GM18517 (cell line): ENCODE results near the gene OR51A2.
"Not testable (repeated sequence)": the region's sequence is repeated elsewhere in the genome, so short reads cannot be mapped to it uniquely, and the experiment has no call there.

ENCODE experiments used
- ATAC-seq: cut with Tn5 transposase; IDR thresholded peaks from one replicate; pipeline ENCODE4 v1.9.1; 2021; ENCODE audit warnings: mild to moderate bottlenecking, moderate library complexity; ENCODE audit not compliant: unreplicated experiment

The OR51A2 gene

GRCh38 chr11:4955613-4956012, at the start of gene OR51A2:
Gene OR51A2 (minus strand): TSS chr11:4955713. CDS start chr11:4955713, 0 bp downstream.
- ATAC-seq = not testable (repeated sequence)

- ATAC-seq = no peak
These were observed 49.1 kb upstream of the OR51A2 start for GRCh38 chr11:5004424-5005274.

DNA sequence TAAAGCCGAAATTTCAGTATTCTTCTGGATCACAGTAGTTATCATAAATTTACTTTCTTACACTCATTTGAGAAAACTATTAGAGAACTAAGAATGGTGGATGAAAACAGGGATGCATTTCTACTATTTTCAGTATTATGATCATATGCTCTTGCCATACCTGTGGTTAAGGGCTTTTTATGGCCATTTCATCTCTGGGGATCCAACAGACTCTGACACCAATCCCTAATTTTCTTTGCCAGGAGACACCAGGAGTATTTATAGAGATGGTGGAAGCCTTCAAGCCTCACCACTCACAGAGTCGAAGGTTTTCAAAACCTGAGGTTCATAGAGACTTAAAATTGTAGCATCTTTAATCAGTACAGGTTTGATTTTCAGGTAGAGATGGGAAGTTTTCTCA, 39.0 kb upstream of the OR51A2 start, which contains the start of gene OR51L1:
OR51L1 (plus strand) TSS at position 301 of the 400 bp plus-strand sequence. CDS start 4,132 bp downstream, outside the sequence.
- ATAC-seq = no peak

DNA sequence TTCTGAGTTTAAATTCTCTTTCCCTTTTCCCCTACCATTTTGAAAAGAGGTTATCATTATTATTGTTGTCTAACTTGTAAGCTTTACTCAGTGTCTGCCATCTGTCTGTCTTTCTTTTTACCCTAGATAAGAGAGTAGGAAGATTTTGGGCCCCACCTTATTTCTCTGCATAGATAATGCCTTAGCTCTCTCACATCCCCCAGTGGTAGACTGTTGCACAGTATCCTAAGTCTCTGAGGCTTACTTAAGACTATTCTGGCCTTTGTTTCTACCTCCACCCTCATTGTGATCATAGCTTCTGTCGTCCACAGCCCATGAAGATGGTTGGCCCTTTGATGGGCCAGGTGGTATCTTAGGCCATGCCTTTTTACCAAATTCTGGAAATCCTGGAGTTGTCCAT, 35.5 kb upstream of the OR51A2 start:
- no peak for ATAC-seq

- no peak for ATAC-seq
These were observed 28.3 kb upstream of the OR51A2 start for GRCh38 chr11:4983841-4984240.

DNA sequence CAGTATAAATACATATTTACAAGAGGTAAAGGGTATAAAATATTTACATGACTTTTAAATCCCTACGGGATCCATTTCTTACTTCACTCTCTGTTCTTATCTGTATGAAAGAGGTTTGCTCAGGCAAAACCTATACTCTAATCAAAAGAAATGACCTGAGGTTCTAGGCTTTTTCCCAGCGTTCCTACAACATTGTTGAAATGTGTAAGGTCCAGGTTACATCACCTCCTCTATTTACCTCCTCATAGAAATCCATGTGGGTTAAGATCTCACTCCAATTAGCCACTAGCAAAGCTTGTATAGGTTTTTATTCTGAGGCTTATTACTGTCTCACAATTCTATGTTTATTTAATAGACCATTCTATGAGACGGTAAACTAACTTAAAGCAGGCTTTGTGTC, 27.2 kb upstream of the OR51A2 start:
- no peak for ATAC-seq

GRCh38 chr11:4979036-4979435, 23.5 kb upstream of the OR51A2 start:
- no peak for ATAC-seq

- no peak for ATAC-seq
These were observed 19.9 kb upstream of the OR51A2 start for GRCh38 chr11:4975436-4975835.

- no peak for ATAC-seq
These were observed 7.3 kb upstream of the OR51A2 start for GRCh38 chr11:4962816-4963215.

DNA sequence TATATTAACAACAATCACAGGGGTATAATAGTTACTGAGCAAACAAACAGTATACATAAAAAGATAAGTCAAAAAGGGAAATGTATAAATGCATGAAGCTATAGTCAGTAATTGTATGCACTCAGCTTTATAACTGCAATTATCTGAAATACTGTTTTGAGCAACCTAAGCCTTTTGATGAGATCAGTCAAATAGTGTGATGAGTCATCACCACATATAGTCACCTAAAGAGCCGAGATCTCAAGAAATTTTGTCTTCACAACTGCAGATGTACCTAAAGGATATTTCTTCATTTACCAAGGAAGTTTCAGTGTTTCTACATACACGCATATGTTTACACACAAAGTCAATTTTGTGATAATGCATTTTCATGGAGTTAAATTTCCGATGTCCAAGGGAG, 5.4 kb upstream of the OR51A2 start:
- no peak for ATAC-seq

DNA sequence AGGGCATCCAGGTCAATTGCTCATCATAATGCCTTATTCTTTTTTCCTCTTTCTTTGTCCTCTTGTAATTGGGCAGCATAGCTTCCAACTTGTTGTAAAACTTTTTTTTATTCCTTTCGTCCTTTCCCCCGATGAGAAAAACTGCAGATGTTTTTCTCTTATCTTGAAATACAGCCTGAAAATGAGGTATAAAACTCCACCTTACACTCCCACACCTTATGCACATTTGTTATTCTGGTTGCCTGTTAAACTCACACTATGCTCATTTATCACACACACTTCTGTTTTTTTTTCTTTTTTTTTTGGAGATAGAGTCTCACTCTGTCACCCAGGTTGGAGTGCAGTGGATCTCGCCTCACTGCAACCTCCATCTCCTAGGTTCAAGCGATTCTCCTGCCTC, 1.9 kb upstream of the OR51A2 start:
- ATAC-seq = no peak

- no peak for ATAC-seq
These were observed 8.0 kb downstream of the OR51A2 start, which contains the start of gene OR51A4 for GRCh38 chr11:4947505-4947904. Gene OR51A4 (minus strand): TSS chr11:4947605. CDS start chr11:4947100, 505 bp downstream.

DNA sequence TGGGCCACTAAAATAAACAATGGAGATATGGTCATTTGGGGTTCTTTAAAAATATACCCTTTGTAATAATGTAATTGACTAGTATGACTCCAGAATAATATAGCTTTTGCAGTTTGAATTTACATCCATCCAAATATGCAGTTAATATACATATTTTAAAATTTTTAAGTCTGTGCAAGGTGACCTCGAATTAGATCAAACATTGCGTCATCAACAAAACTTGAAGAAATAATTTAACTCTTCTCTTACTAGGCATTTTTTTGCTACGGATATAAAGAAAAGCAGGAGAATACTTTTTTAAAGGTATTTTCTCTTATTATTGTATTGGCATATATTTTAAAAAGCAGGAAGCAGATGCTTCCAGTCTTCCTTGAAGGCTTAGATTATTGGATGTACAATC, 18.8 kb downstream of the OR51A2 start:
- no peak for ATAC-seq

DNA sequence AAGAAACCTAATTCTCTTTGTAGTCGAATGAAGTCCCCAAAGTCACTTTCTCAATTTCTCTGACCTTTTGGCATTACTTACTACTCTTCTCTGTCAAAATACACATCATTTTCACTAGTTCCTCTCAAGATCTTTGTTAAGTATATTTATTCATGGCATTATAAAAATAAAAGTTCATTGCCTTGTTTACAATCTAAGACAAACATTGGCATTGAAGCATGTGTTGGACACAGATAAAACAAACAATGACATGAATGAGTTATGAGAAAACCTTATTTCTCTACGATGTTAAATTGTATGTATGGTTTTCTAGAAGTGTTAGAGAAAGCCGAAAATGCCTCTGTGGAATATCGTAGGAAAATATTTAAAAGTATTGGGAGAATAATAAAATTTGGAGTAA, 22.8 kb downstream of the OR51A2 start:
- no peak for ATAC-seq

DNA sequence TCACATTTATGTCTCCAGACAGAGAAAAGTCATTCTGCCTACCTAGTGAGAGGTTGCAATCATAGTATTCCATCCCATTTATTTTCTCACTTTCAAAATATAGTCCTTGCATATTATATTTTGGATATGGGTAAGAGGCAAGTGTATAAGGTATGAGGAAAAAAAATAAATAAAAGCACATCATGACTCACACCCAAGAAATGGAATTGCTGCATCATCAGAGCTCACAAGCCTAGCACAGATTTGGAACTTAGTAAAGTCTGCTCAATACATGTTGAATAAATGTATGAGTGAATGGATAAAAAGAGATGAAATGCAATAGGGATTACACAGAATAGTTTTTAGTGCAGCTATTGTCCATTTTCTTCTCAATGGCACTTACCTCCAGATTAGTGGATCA, 28.9 kb downstream of the OR51A2 start:
- ATAC-seq = no peak

GRCh38 chr11:4924239-4924638, 31.3 kb downstream of the OR51A2 start, which contains the start of gene OR51G1:
Gene OR51G1 (minus strand): TSS chr11:4924339. CDS start chr11:4924339, 0 bp downstream.
- ATAC-seq = no peak

- ATAC-seq = no peak
These were observed 33.2 kb downstream of the OR51A2 start for GRCh38 chr11:4922304-4922703.

GRCh38 chr11:4921796-4922195, 33.7 kb downstream of the OR51A2 start:
- ATAC-seq = no peak

DNA sequence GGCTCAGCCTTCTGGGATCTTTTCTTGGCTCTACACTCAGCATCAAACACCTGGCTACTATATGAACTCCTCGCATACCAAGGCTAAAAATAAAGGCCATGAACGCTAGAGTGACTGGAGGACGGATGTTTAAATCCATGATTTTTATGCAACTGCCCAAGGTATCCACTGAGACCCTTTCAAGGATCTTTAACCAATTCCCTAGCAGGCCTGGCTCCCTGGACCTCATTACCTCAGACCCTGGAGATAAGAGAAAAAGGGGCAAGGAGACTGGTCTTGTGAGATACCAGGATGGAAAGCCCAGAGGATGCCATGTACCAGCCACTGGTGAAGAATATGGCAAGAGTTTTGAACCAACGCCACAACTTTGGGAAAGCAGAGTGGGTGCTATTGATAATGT, 36.3 kb downstream of the OR51A2 start, which contains the start of gene OR51G2:
OR51G2 (minus strand) TSS at position 101 of the 400 bp plus-strand sequence. CDS start 3,687 bp downstream, outside the sequence.
- ATAC-seq = no peak

DNA sequence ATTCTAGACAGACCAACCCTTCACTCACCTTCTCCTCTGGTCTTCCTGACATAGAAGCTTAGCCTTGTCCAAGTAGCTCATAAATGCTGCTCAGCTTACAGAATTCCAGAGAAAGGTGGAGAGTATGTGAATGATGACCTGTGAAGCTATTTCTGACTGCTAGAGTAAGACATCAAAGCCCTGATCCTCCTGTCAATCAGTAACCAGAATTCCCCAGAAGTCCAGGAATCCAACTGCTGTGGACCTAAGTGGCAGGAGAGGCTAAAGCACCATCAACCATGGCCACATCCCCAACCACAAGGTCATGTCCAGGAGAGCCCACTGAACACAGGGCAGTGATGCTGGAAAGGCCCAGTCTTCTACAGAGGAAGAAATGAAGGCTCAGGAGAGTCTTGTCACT, 38.9 kb downstream of the OR51A2 start:
- no peak for ATAC-seq
